Activated effector memory CD4-positive, alpha-beta T cell treated with Interleukin-2 at 50 U/mL for 16 hours (primary cell): ENCODE results near the gene PHF14.
"Not testable (repeated sequence)": the region's sequence is repeated elsewhere in the genome, so short reads cannot be mapped to it uniquely, and the experiment has no call there.

ENCODE experiments used
- DNase-seq: peaks from one replicate; pipeline ENCODE4 v3.0.0-alpha.2; 2020

The PHF14 gene

DNA sequence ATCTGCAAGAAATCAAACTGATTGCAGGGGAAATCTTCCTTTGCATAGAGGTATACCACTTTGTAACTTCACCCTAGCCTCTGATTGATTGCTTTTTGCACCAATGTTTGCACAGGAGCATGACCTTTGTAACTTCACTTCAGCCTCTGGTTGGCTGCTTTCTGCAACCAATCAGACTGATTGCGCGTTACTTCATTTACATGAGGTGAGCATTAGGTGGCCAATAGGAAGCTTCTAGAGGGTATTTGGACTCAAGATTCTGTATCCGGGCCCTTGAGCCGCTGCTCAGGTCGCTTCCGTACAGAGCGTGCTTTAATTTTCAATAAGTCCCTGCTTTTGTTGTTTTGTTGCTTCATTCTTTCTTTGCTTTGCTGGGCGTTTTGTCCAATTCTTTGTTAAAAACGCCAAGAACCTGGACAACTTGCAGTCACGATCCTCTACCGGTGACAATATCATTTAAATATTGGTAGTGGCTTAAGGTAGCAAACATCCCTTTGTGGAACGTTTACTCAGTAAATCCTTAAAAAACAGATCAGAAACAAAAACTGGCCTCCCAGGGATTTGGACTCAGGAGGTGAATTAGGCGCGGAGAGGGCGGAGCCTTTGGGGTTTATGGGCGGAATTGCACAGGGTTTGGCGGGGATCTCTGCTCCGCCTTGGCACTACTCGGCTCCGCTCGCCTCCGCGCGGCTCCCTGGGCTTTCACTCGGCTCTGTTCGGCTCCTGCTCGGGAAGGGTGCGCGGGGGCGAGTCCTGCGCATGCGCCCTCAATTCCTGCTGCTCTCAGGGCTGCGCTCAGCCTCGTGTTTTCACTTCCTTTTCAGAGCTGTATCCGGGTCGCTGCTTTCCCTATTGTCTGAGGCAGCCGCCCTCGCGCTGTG, at the start of gene PHF14:
PHF14 (plus strand) TSS at position 812 of the 881 bp plus-strand sequence. CDS start 452 bp downstream, outside the sequence.
- peak; percentile 91 for DNase-seq

DNA sequence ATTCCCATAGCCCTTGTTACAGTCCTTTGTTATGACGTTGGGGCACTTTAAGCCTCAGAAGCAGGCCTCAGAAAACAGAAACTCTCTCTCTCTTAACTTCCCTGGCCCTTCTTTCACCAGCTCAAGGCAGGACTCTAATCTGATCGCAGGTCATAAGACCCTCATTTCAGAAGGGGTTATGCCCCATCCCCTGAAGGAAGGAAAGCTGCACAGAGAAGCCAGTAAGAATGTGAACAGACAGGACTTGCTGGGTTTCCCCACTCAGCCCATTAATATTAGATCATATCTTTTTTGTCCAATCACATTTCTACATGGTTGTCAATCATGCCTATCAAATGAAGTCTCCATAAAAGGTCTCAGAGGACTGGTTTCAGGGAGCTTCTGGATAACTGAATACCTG, 49.3 kb upstream of the PHF14 start:
- no peak for DNase-seq

DNA sequence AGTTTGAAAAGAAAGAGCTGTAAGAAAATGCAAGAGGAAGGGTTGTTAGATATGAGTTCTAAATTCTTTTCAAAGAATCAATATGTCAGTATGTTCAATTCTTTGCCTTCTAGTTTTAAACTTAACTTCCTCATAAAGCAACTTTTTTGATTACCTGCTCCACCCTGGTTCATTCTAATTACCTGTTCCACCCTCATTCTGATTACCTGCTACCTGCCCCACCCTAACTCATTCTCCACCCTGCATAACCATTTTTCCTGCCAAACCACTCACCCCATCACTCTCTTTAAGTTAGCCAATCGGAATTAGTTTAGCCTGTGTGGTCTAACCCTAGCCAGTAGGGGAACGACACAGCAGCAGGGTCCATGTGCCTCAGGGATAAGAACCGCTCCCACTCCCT, 45.5 kb upstream of the PHF14 start:
- DNase-seq = not testable (repeated sequence)

DNA sequence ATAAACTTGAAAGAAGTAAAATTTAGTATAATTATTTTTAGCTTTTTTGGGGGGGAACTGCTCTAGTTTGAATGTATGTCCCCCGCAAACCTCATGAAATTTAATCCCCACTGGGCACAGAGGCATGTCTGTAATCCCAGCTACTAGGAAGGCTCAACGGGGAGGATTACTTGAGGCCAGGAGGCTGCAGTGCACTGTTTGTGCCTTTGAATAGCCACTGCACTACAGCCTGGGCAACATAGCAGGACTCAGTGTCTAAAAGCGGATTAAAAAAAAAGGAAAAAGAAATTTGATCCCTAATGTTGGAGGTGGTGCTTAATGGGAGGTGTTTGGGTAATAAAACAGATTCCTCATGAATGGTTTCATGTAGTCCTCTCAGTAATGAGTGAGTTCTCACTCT, 43.1 kb upstream of the PHF14 start:
- DNase-seq = no peak

DNA sequence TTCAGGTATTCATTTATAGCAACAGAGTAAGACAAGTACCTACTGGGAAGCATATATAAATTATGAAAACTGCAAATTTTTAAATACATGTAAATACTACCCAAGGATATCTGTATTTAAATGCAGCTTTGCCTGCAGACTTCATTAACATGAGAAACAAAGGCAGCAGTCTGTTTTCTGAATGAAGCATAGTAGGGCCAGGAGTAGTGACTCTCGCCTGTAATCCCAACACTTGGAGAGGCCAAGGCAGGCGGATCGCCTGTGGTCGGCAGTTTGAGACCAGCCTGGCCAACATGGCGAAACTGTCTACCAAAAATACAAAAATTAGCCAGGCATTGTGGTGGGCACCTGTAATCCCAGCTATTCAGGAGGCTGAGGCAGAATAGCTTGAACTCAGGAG, 42.5 kb upstream of the PHF14 start:
- no peak for DNase-seq

GRCh38 chr7:10934292-10934691, 39.4 kb upstream of the PHF14 start:
- no peak for DNase-seq

DNA sequence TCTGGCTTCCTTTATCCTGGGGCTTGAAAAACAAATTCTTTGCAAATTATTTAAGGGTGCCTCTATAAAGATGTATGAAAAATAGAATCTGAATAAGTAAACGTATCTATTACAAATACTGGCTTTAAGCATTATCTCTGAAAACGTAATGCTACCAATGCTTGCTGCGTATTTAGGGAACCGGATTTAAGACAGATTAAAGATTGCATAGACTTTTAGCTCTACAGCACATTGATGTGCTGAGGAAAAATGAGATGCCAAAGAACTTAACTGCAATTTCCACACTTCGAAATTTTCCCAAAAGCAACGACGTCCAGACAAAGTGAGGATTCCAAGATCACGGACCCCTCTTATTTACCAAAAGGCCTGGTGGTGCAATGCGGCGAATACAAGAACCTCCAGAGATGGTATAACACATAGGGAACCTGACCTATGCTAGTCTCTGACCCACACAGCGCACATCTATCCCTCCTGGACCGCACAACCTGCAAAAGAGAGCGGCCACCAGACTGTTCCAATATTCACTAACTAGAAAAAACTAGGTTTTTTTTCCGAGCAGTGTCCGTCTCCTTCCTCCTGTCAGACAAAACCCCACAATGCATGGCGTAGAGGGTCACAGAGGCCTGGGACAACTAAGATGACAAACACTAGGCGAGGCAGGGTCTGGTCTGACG, 34.3 kb upstream of the PHF14 start:
- no peak for DNase-seq

GRCh38 chr7:10939911-10940703, 33.6 kb upstream of the PHF14 start:
- peak; percentile 82 for DNase-seq

GRCh38 chr7:10940704-10941355, 32.8 kb upstream of the PHF14 start:
- DNase-seq = peak; percentile 9

DNA sequence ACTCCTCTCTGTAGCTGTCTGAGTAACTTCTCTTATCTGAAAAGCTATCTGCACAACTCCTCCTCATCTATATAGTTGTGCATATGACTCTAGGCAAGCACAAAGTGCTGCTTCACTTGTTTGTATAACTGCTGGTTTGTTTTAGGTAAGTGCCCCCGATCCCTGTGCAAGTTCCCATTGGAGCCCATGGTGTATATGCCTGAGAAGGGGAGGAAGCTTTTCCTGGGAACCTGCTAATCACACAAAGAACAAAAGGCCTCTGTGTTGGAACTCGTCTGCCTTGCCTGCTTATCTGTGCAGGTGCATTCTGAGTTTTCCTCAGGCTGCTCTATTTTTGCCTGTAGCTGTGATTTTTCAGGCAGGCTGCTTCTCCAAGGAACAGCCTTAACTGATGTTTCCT, 23.2 kb upstream of the PHF14 start:
- no peak for DNase-seq

DNA sequence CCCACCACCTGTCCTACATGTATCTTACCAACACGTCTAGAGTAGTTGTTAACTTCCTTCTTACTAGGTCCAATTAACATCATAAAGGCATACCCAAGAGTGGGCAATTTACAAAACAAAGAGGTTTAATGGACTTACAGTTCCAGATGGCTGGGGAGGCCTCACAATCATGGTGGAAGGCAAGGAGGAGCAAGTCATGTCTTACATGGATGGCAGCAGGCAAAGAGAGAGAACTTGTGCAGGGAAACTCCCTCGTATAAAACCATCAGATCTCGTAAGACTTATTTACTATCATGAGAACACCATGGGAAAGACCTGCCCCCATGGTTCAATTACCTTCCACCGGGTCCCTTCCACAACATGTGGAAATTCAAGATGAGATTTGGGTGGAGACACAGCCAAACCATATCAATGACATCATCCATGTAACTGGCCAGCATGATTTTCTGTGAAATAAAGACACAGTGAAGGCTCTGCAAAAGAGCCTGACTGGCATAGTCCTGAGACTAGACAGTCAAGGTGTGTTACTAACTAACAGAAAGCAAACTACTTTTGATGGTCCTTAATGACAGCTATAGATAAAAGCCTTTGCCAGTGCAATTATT, 22.6 kb upstream of the PHF14 start:
- not testable (repeated sequence) for DNase-seq

GRCh38 chr7:10952588-10952987, 21.1 kb upstream of the PHF14 start:
- no peak for DNase-seq

GRCh38 chr7:10953078-10953750, 20.5 kb upstream of the PHF14 start:
- DNase-seq = not testable (repeated sequence)

- DNase-seq = no peak
Measured at GRCh38 chr7:10956528-10956927, 17.1 kb upstream of the PHF14 start.

DNA sequence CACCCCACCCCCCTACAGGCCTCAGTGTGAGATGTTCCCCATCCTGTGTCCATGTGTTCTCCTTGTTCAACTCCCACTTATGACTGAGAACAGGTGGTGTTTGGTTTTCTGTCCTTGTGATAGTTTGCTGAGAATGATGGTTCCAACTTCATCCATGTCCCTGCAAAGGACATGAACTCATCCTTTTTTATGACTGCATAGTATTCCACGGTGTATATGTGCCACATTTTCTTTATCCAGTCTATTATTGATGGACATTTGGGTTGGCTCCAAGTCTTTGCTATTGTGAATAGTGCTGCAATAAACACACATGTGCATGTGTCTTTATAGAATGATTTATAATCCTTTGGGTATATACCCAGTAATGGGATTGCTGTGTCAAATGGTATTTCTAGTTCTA, 13.4 kb upstream of the PHF14 start:
- DNase-seq = not testable (repeated sequence)

DNA sequence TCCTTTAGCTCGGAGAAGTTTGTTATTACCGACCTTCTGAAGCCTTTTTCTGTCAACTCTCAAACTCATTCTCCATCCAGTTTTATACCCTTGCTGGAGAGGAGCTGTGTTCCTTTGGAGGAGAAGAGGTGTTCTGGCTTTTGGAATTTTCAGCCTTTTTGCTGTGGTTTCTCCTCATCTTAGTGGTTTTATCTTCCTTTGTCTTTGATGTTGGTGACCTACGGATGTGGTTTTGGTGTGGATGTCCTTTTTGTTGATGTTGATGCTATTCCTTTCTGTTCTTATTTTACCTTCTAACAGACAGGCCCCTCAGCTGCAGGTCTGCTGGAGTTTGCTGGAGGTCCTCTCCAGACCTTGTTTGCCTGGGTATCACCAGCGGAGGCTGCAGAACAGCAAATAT, 8.7 kb upstream of the PHF14 start:
- not testable (repeated sequence) for DNase-seq

DNA sequence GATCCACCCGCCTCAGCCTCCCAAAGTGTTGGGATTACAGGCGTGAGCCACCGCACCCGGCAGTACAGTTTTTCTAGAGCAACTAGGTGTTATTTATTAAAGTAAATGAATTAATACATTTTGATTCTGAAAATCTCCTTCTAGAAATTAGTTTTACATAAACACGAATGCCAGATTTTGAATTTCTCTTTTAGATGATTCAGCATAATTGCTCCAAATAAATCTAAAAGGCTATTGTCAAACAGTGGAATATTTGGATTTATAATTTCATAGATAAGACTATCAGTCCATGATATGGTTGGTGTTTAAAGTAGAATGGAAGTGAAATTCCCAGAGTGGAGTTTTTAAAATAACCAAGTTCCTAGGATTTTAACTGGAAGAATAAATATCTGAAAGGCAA, 1.5 kb upstream of the PHF14 start:
- DNase-seq = no peak

- DNase-seq = no peak
Measured at GRCh38 chr7:10973942-10974911, 555 bp downstream of the PHF14 start.

GRCh38 chr7:10977113-10977512, 3.4 kb downstream of the PHF14 start:
- no peak for DNase-seq

DNA sequence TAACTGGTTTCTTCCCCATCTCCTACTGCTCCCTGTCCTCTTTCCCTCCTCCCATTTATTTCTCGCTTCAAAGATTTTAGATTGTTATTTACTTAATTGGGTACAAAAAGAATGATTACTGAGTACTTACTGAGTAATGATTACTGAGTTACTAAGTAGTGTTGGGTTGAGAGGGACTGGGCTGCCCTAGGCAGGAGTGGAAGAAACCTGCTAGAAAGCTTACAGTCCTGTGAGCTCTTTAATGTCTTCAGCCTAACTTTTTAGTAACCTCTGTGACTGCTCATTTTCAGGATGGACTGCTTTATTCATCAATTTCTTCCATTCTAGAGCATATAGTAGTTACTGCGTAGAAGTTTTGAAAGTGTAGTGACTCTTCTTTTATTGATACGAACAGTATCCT, 7.6 kb downstream of the PHF14 start:
- no peak for DNase-seq

DNA sequence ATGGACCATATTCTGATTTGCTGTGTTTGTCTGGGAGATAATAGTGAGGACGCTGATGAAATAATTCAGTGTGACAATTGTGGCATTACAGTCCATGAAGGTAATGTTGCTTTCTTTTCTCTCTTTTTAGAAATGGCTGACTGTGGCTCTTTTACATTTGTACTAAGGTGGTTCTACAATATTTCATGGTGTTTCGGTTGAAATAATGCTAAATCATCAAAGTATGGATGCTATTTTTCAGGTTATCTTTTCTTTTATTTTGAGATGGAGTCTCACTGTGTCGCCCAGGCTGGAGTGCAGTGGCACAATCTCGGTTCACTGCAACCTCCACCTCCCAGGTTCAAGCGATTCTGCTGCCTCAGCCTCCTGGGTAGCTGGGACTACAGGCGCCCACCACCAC, 17.1 kb downstream of the PHF14 start:
- not testable (repeated sequence) for DNase-seq
